Loucy (cell line): ENCODE measurements around the gene CCDC158.

Experiments used
- H2AFZ ChIP-seq: fragments of 200-600 bp; sonication (generic); 2 replicates; pipeline ENCODE4 v1.6.0; 2016; ENCODE audit warnings: antibody characterized with exemption, mild to moderate bottlenecking, low read length, moderate library complexity
- H3F3A ChIP-seq: fragments of 200-600 bp; 2 replicates; pipeline ENCODE4 v1.6.0; 2016; ENCODE audit warnings: antibody characterized with exemption, low read depth, mild to moderate bottlenecking
- H3K27me3 ChIP-seq: fragments of 200-600 bp; sonication (generic); 2 replicates; pipeline ENCODE4 v1.6.1; 2014; ENCODE audit warnings: low read length, mild to moderate bottlenecking; ENCODE audit not compliant: insufficient read depth, poor library complexity, severe bottlenecking
- H3K36me3 ChIP-seq: fragments of 200-600 bp; sonication (generic); 2 replicates; pipeline ENCODE4 v1.6.1; 2016; ENCODE audit warnings: low read length; ENCODE audit not compliant: insufficient read depth
- H3K4me1 ChIP-seq: fragments of 200-600 bp; sonication (generic); 2 replicates; pipeline ENCODE4 v1.5.1; 2014; ENCODE audit warnings: low read length, mild to moderate bottlenecking; ENCODE audit not compliant: insufficient read depth, poor library complexity, severe bottlenecking
- H3K4me2 ChIP-seq: fragments of 200-600 bp; sonication (generic); 2 replicates; pipeline ENCODE4 v1.6.0; 2014; ENCODE audit warnings: antibody characterized with exemption, low read length, low read depth, mild to moderate bottlenecking; ENCODE audit not compliant: poor library complexity, severe bottlenecking
- H3K4me3 ChIP-seq: fragments of 200-600 bp; sonication (generic); 2 replicates; pipeline ENCODE4 v1.5.1; 2014; ENCODE audit warnings: low read length, mild to moderate bottlenecking, mixed read lengths; ENCODE audit not compliant: poor library complexity, severe bottlenecking
- H3K79me2 ChIP-seq: fragments of 200-600 bp; sonication (generic); 2 replicates; pipeline ENCODE4 v1.6.1; 2014; ENCODE audit warnings: low read length; ENCODE audit not compliant: insufficient read depth
- H3K9ac ChIP-seq: fragments of 200-600 bp; sonication (generic); 2 replicates; pipeline ENCODE4 v1.6.0; 2014; ENCODE audit warnings: mild to moderate bottlenecking, low read depth, low read length, moderate library complexity; ENCODE audit not compliant: poor library complexity, severe bottlenecking
- H3K9me2 ChIP-seq: fragments of 200-600 bp; sonication (generic); replicated peaks from 2 replicates; pipeline ENCODE4 v1.6.1; 2016; ENCODE audit warnings: low read depth, low read length, mixed read lengths
- H3K9me3 ChIP-seq: fragments of 200-600 bp; sonication (generic); 2 replicates; pipeline ENCODE4 v1.6.1; 2014; ENCODE audit warnings: mild to moderate bottlenecking, antibody characterized with exemption, low read length, low read depth; ENCODE audit not compliant: insufficient read depth
- H4K20me1 ChIP-seq: fragments of 200-600 bp; sonication (generic); 2 replicates; pipeline ENCODE4 v1.6.0; 2014; ENCODE audit warnings: antibody characterized with exemption, low read length, mild to moderate bottlenecking; ENCODE audit not compliant: insufficient read depth, poor library complexity, severe bottlenecking
- EZH2phosphoT487 ChIP-seq: fragments of 200-600 bp; IDR thresholded peaks from 2 replicates; pipeline ENCODE4 v1.6.1; 2018; ENCODE audit warnings: antibody characterized with exemption, mild to moderate bottlenecking, moderate library complexity, borderline replicate concordance
- TF ChIP-seq, protein P1 (sequence below): fragments of 200-600 bp; sonication (generic); conservative IDR thresholded peaks from 2 replicates; pipeline ENCODE4 v1.5.1; 2014; ENCODE audit warnings: mild to moderate bottlenecking, antibody characterized with exemption, low read length

The CCDC158 gene

DNA sequence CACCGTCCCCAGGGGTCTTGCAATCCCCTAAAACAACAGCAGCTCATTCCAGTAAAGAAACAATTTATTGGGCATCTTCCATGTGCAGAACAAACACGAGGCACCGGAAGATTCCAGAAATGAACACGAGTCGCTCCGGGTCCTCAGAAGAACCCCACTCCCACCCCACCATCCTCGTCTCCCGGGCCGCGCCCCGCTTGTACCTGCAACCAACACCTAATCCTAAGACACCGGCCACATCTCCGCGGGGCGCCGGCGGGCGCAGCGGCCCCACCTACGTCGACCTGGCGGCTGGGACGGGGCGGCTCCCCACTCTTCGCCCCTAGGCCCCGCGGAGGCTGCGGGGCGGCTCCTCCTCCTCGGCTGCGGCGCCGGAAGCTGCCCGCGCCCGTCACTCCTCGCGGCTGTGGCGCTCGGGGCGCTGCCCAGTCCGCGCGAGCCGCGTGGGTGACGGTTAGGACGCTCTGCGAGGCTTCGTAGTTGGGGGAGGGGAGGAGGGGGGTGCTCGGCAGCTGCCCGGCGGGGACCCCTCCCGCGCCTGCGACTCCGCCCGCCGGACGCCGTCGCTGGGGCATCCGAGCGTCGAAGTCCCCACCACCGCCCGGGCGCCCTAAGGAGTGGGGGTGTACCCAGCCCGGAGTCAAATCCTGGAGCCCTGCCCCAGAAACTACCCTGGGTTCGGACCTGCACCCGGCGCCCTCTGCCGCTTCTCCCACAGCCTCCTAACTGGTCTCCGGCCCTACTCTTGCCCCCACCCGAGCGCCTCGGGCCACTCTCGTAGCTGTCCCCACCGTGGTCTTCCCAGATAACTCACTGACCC is at the start of gene CCDC158:
Gene CCDC158 (minus strand): TSS at position 380 of the 820 bp plus-strand sequence. CDS start 17,934 bp downstream, outside the sequence.
- no peaks in the 10 kb centered on the region for H3K79me2 ChIP-seq
- no peaks in the 10 kb centered on the region for H3K27me3 ChIP-seq
- H3F3A ChIP-seq = no peaks in the 10 kb centered on the region
- H3K9me2 ChIP-seq = no peaks in the 10 kb centered on the region
- H2AFZ ChIP-seq = no peak within 1 kb of the TSS
- no peak within 1 kb of the TSS for H3K4me2 ChIP-seq
- H3K9ac ChIP-seq = no peak within 1 kb of the TSS
- H3K36me3 ChIP-seq = no peaks in the 10 kb centered on the region
- no peaks in the 10 kb centered on the region for H3K9me3 ChIP-seq
- no peaks in the 10 kb centered on the region for H4K20me1 ChIP-seq
- no peak within 1 kb of the TSS for H3K4me3 ChIP-seq
- TF ChIP-seq EZH2phosphoT487 = no peak
- TF ChIP-seq, protein P1, sequence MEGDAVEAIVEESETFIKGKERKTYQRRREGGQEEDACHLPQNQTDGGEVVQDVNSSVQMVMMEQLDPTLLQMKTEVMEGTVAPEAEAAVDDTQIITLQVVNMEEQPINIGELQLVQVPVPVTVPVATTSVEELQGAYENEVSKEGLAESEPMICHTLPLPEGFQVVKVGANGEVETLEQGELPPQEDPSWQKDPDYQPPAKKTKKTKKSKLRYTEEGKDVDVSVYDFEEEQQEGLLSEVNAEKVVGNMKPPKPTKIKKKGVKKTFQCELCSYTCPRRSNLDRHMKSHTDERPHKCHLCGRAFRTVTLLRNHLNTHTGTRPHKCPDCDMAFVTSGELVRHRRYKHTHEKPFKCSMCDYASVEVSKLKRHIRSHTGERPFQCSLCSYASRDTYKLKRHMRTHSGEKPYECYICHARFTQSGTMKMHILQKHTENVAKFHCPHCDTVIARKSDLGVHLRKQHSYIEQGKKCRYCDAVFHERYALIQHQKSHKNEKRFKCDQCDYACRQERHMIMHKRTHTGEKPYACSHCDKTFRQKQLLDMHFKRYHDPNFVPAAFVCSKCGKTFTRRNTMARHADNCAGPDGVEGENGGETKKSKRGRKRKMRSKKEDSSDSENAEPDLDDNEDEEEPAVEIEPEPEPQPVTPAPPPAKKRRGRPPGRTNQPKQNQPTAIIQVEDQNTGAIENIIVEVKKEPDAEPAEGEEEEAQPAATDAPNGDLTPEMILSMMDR = no peak
- H3K4me1 ChIP-seq = no peaks in the 10 kb centered on the region

DNA sequence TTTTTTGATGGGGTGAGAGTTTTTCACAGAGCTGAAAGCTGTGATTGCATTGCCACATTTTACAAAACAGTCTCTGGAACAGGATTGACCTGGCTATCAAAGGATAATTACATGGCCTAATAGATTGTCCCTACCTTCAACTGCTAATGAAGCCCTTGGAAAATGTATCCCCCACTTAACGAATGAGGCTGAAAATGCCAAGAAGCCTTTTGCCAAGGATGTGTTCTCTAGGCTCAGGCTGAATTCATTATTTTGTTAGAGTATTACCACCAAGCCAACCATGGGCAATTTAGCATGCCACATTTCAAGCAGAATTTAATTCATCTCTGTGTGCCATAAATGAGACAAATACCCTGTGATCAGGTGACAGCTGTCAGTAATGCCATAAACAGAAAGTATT is 49.6 kb upstream of the CCDC158 start:
- Histone ChIP-seq H3K4me1 (peaks cover 5% of the 10 kb centered on the region), H3K9me2 (no peaks in the 10 kb centered on the region), H3F3A (no peaks in the 10 kb centered on the region; the same call in 1 of the 2 replicates), H3K36me3 (no peaks in the 10 kb centered on the region), H4K20me1 (no peaks in the 10 kb centered on the region), H3K9ac (no peak overlapping the region), H3K4me2 (no peak overlapping the region), H3K9me3 (no peaks in the 10 kb centered on the region), H3K79me2 (no peaks in the 10 kb centered on the region), H3K4me3 (no peak overlapping the region), H2AFZ (0 out of 2 replicates have a peak overlapping the region, but pooled peaks have one; percentile 19), H3K27me3 (no peaks in the 10 kb centered on the region)
- TF ChIP-seq, protein P1 = no peak
- no peak for TF ChIP-seq EZH2phosphoT487

DNA sequence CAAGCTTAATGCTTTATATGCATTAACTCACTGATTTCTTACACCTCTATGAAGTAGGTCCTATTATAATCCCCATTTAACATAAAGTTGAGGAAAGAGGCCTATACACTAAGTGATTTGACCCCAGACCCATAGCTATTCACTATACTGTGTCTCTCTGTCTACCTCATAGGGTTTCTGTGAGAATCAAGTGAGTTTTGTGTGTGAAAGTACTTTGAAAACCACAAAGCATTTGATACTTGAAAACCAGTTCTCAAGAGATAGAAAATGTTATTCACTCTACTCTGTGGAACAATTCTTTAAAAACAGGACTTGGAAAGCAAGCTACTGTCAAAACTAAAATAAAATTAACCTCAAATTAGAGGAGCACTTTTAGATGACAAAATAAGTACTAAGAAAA is 49.1 kb upstream of the CCDC158 start:
- Histone ChIP-seq H3K79me2 (no peaks in the 10 kb centered on the region), H3K4me2 (no peak overlapping the region), H2AFZ (no peak overlapping the region), H3K9ac (no peak overlapping the region), H3K4me3 (no peak overlapping the region), H3K4me1 (peaks cover 5% of the 10 kb centered on the region), H3K9me3 (no peaks in the 10 kb centered on the region), H3K9me2 (no peaks in the 10 kb centered on the region), H3K27me3 (no peaks in the 10 kb centered on the region), H3F3A (no peaks in the 10 kb centered on the region; the same call in 1 of the 2 replicates), H4K20me1 (no peaks in the 10 kb centered on the region), H3K36me3 (no peaks in the 10 kb centered on the region)
- TF ChIP-seq EZH2phosphoT487 = no peak
- TF ChIP-seq, protein P1 = no peak
